ENCODE results near the gene PRDM5.

- no peak for TF ChIP-seq CTCF (IDR thresholded peaks at IDR 0.05; ENCODE audit: low read length)
- no peak for TF ChIP-seq EZH2 (IDR thresholded peaks at IDR 0.05; ENCODE audit: borderline replicate concordance, low read length)
Measured at GRCh38 chr4:120724656-120725055, 197.9 kb downstream of the PRDM5 start.

Measured in OCI-LY1 (cell line).